ENCODE measurements around the gene GDF15.
A peak's percentile ranks its signal among the peaks of the same experiment; 100 is the strongest.
"Not testable (repeated sequence)": the region's sequence is repeated elsewhere in the genome, so short reads cannot be mapped to it uniquely, and the experiment has no call there.

Gene GDF15

GRCh38 chr19:18380843-18381242 lies 5.1 kb upstream of the GDF15 start:
- Histone ChIP-seq H3K4me3 (ENCODE audit: low read depth in 1 of 2, low read length in 2 of 2) (no peak overlapping the region), H3K27me3 (ENCODE audit: control insufficient read depth in 1 of 2, insufficient read depth in 2 of 2, low read length in 2 of 2) (no peaks in the 10 kb centered on the region), H3K4me1 (ENCODE audit: control insufficient read depth in 1 of 2, insufficient read depth in 2 of 2, low read length in 2 of 2) (peaks cover 17 to 22% of the 10 kb centered on the region in 2 donors), H3K36me3 (ENCODE audit: control insufficient read depth in 1 of 2, insufficient read depth in 2 of 2, low read length in 2 of 2) (no peaks in the 10 kb centered on the region), H3K9ac (ENCODE audit: low read depth in 1 of 2, low read length in 2 of 2) (peak overlapping the region in 1 of 2 donors; percentile 27), H3K27ac (ENCODE audit: low read depth, low read length) (no peak overlapping the region), H3K9me3 (ENCODE audit: control insufficient read depth in 1 of 2, low read length in 2 of 2) (no peaks in the 10 kb centered on the region)

- not testable (repeated sequence) for H3K27me3 ChIP-seq (ENCODE audit: control insufficient read depth in 1 of 2, insufficient read depth in 2 of 2, low read length in 2 of 2); H3K9ac ChIP-seq (ENCODE audit: low read depth in 1 of 2, low read length in 2 of 2); H3K36me3 ChIP-seq (ENCODE audit: control insufficient read depth in 1 of 2, insufficient read depth in 2 of 2, low read length in 2 of 2); H3K4me3 ChIP-seq (ENCODE audit: low read depth in 1 of 2, low read length in 2 of 2); H3K27ac ChIP-seq (ENCODE audit: low read depth, low read length); H3K9me3 ChIP-seq (ENCODE audit: control insufficient read depth in 1 of 2, low read length in 2 of 2)
- H3K4me1 ChIP-seq (ENCODE audit: control insufficient read depth in 1 of 2, insufficient read depth in 2 of 2, low read length in 2 of 2): peaks cover 27 to 41% of the 10 kb centered on the region in 2 donors
These were observed 2.3 kb upstream of the GDF15 start for GRCh38 chr19:18383622-18384021.

DNA sequence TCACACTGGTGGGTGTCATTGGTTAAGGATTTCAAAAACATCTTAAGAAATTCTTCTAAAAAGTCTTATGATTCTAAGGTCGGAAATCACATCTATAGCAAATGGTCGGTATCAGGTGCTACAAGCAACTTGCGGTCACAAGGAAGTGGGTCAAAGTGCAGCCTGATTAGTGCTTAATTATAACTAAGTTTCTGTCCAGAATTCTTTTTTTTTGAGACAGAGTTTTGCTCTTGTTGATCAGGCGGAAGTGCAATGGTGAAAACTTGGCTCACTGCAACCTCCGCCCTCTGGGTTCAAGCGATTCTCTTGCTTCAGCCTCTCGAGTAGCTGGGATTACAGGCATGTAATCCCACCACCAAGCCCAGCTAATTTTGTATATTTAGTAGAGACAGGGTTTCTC lies 1.2 kb upstream of the GDF15 start:
- Histone ChIP-seq H3K9ac (ENCODE audit: low read depth in 1 of 2, low read length in 2 of 2) (no peak overlapping the region), H3K27me3 (ENCODE audit: control insufficient read depth in 1 of 2, insufficient read depth in 2 of 2, low read length in 2 of 2) (no peaks in the 10 kb centered on the region), H3K27ac (ENCODE audit: low read depth, low read length) (peak overlapping the region; percentile 64), H3K36me3 (ENCODE audit: control insufficient read depth in 1 of 2, insufficient read depth in 2 of 2, low read length in 2 of 2) (peaks cover 0 to 3% of the 10 kb centered on the region in 2 donors), H3K4me3 (ENCODE audit: low read depth in 1 of 2, low read length in 2 of 2) (no peak overlapping the region), H3K9me3 (ENCODE audit: control insufficient read depth in 1 of 2, low read length in 2 of 2) (no peaks in the 10 kb centered on the region), H3K4me1 (ENCODE audit: control insufficient read depth in 1 of 2, insufficient read depth in 2 of 2, low read length in 2 of 2) (peaks cover 26 to 44% of the 10 kb centered on the region in 2 donors)

DNA sequence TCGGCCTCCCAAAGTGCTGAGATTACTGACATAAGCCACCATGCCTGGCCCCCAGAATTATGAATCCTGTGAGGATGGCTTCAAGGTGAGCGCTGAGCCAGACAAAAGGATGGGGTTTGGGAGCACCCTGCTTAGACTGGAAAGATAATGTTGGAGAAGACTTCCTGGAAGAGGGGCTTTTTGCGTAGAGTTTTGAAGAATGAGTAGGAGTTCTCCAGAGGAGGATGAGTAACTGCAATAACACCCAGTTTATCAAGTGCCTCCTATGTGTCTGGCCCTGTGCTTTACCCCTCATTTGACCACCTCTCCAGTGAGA lies 641 bp upstream of the GDF15 start:
- peak overlapping the region; percentile 64 for H3K27ac ChIP-seq (ENCODE audit: low read depth, low read length)
- no peaks in the 10 kb centered on the region for H3K27me3 ChIP-seq (ENCODE audit: control insufficient read depth in 1 of 2, insufficient read depth in 2 of 2, low read length in 2 of 2)
- peaks cover 0 to 5% of the 10 kb centered on the region in 2 donors for H3K36me3 ChIP-seq (ENCODE audit: control insufficient read depth in 1 of 2, insufficient read depth in 2 of 2, low read length in 2 of 2)
- no peak overlapping the region for H3K9ac ChIP-seq (ENCODE audit: low read depth in 1 of 2, low read length in 2 of 2)
- no peaks in the 10 kb centered on the region for H3K9me3 ChIP-seq (ENCODE audit: control insufficient read depth in 1 of 2, low read length in 2 of 2)
- peaks cover 21 to 39% of the 10 kb centered on the region in 2 donors for H3K4me1 ChIP-seq (ENCODE audit: control insufficient read depth in 1 of 2, insufficient read depth in 2 of 2, low read length in 2 of 2)
- H3K4me3 ChIP-seq (ENCODE audit: low read depth in 1 of 2, low read length in 2 of 2): peak overlapping the region in 1 of 2 donors; percentile 1

DNA sequence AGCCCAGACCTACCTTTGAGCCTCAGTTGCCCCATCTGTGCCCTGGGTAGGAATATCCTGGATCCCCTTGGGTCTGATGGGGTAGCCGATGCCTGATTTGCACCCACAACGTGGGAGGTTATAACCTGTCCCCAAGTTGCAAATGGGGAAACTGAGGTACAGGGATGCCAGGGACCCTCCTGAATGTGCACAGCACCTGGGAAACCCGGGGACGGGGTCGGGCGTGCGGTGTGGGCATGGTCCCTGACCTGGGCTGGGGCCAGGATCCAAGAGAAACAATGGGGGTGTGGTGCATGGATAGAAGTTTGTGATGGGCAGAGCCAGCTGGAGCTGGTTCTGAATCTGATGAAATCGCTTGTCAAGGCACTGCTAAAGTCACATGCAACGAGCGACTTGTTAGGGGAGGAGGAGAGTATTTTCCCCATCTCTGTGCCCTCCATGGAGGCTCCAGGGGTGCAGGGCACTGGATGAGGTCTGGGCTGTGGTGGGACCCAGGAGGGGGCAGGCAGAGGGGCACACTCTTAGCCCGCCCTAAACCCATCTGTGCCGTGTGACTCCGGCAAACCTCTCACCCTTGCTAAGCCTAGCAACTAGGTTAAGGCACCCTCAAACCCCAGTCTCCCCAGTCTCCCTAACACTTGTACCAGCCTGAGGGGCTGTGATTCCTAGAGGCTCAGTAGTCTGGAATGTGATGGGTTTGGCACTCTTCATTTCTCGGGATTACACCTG lies 749 bp downstream of the GDF15 start:
- no peaks in the 10 kb centered on the region for H3K27me3 ChIP-seq (ENCODE audit: control insufficient read depth in 1 of 2, insufficient read depth in 2 of 2, low read length in 2 of 2)
- H3K4me3 ChIP-seq (ENCODE audit: low read depth in 1 of 2, low read length in 2 of 2): peak overlapping the region; percentile 52 to 70
- H3K36me3 ChIP-seq (ENCODE audit: control insufficient read depth in 1 of 2, insufficient read depth in 2 of 2, low read length in 2 of 2): peaks cover 0 to 5% of the 10 kb centered on the region in 2 donors
- H3K9ac ChIP-seq (ENCODE audit: low read depth in 1 of 2, low read length in 2 of 2): peak overlapping the region; percentile 16 to 67
- no peaks in the 10 kb centered on the region for H3K9me3 ChIP-seq (ENCODE audit: control insufficient read depth in 1 of 2, low read length in 2 of 2)
- peaks cover 17 to 34% of the 10 kb centered on the region in 2 donors for H3K4me1 ChIP-seq (ENCODE audit: control insufficient read depth in 1 of 2, insufficient read depth in 2 of 2, low read length in 2 of 2)
- peak overlapping the region; percentile 64 for H3K27ac ChIP-seq (ENCODE audit: low read depth, low read length)

- peaks cover 17 to 45% of the 10 kb centered on the region in 2 donors for H3K4me1 ChIP-seq (ENCODE audit: control insufficient read depth in 1 of 2, insufficient read depth in 2 of 2, low read length in 2 of 2)
- H3K9ac ChIP-seq (ENCODE audit: low read depth in 1 of 2, low read length in 2 of 2): peak overlapping the region; percentile 42 to 70
- H3K27me3 ChIP-seq (ENCODE audit: control insufficient read depth in 1 of 2, insufficient read depth in 2 of 2, low read length in 2 of 2): no peaks in the 10 kb centered on the region
- peak overlapping the region; percentile 51 to 55 for H3K4me3 ChIP-seq (ENCODE audit: low read depth in 1 of 2, low read length in 2 of 2)
- H3K36me3 ChIP-seq (ENCODE audit: control insufficient read depth in 1 of 2, insufficient read depth in 2 of 2, low read length in 2 of 2): peaks cover 0 to 5% of the 10 kb centered on the region in 2 donors
- no peaks in the 10 kb centered on the region for H3K9me3 ChIP-seq (ENCODE audit: control insufficient read depth in 1 of 2, low read length in 2 of 2)
- peak overlapping the region; percentile 51 for H3K27ac ChIP-seq (ENCODE audit: low read depth, low read length)
These were observed 2.4 kb downstream of the GDF15 start for GRCh38 chr19:18388100-18388959.

DNA sequence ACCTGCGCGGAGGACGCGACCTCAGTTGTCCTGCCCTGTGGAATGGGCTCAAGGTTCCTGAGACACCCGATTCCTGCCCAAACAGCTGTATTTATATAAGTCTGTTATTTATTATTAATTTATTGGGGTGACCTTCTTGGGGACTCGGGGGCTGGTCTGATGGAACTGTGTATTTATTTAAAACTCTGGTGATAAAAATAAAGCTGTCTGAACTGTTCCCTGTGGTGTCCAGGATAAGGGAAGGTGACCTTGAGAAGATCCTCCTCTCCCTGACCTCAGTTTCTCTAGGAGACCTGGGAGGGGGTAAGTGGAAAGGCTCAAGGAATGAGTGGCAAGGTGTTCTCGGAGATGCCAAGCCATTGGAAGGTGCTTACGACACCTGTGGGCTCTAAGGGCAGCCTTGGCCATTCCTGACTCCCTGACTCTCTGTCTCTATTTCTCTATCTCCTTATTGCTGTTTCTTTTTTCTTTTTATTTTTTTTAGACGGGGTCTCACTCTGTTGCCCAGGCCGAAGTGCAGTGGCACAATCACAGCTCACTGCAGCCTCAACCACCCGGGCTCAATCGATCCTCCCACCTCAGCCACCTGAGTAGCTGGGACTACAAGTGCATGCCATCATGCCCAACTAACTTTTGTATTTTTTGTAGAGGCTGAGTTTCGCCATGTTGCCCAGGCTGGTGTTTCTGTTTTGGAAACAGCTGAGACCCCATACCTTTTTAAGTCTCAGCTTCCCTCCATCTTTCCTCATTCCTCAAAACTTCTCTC lies 3.2 kb downstream of the GDF15 start:
- Histone ChIP-seq H3K27me3 (ENCODE audit: control insufficient read depth in 1 of 2, insufficient read depth in 2 of 2, low read length in 2 of 2) (no peaks in the 10 kb centered on the region), H3K4me3 (ENCODE audit: low read depth in 1 of 2, low read length in 2 of 2) (peak overlapping the region in 1 of 2 donors; percentile 51), H3K9me3 (ENCODE audit: control insufficient read depth in 1 of 2, low read length in 2 of 2) (no peaks in the 10 kb centered on the region), H3K9ac (ENCODE audit: low read depth in 1 of 2, low read length in 2 of 2) (peak overlapping the region in 1 of 2 donors; percentile 70), H3K27ac (ENCODE audit: low read depth, low read length) (no peak overlapping the region), H3K36me3 (ENCODE audit: control insufficient read depth in 1 of 2, insufficient read depth in 2 of 2, low read length in 2 of 2) (peaks cover 0 to 5% of the 10 kb centered on the region in 2 donors), H3K4me1 (ENCODE audit: control insufficient read depth in 1 of 2, insufficient read depth in 2 of 2, low read length in 2 of 2) (peaks cover 17 to 45% of the 10 kb centered on the region in 2 donors)

- Histone ChIP-seq H3K4me1 (ENCODE audit: control insufficient read depth in 1 of 2, insufficient read depth in 2 of 2, low read length in 2 of 2) (peaks cover 17 to 42% of the 10 kb centered on the region in 2 donors), H3K9ac (ENCODE audit: low read depth in 1 of 2, low read length in 2 of 2) (no peak overlapping the region), H3K4me3 (ENCODE audit: low read depth in 1 of 2, low read length in 2 of 2) (no peak overlapping the region), H3K9me3 (ENCODE audit: control insufficient read depth in 1 of 2, low read length in 2 of 2) (no peaks in the 10 kb centered on the region), H3K27ac (ENCODE audit: low read depth, low read length) (no peak overlapping the region), H3K27me3 (ENCODE audit: control insufficient read depth in 1 of 2, insufficient read depth in 2 of 2, low read length in 2 of 2) (no peaks in the 10 kb centered on the region), H3K36me3 (ENCODE audit: control insufficient read depth in 1 of 2, insufficient read depth in 2 of 2, low read length in 2 of 2) (peaks cover 0 to 5% of the 10 kb centered on the region in 2 donors)
These were observed 3.7 kb downstream of the GDF15 start for GRCh38 chr19:18389726-18390064.

DNA sequence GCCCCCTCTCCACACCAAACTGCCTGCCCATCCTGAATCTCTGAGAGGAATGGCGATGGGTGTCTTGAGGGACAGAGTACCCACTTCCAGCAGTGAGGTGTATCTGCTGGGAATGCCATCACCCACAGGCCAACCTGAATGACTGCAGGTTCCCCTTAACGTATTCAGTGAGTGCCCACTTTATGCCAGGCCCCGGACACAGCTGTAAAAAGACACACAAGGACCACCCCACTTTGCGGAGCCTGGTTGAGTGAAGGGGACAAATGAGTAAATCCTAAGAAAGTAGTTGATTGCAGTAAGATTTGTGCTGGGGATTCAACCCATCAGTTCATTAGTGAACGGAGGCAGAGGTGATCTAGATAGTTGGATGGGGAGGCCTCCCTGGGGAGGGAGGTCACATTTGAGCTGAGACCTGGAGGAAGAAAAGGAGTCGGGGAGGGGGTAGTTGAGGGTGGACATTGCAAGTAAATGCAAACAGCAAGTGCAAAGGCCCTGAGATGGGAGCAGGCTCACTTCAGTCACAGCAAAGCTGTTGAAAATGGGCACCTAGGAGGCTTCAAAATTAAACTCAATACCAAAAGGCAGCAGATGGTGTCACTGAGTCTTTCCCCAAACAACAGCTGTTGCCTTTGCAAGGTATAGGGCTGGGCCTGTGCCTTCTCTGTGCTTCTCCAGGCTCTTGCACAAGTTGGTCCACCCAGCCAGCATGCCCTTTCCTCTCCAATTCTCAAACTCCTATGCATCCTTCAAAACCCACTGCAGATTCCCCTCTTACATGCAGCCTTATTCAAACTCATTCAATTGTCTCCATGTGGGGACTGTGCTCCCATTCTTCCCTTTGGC lies 4.3 kb downstream of the GDF15 start:
- Histone ChIP-seq H3K4me1 (ENCODE audit: control insufficient read depth in 1 of 2, insufficient read depth in 2 of 2, low read length in 2 of 2) (peaks cover 15 to 38% of the 10 kb centered on the region in 2 donors), H3K4me3 (ENCODE audit: low read depth in 1 of 2, low read length in 2 of 2) (no peak overlapping the region), H3K27ac (ENCODE audit: low read depth, low read length) (no peak overlapping the region), H3K9me3 (ENCODE audit: control insufficient read depth in 1 of 2, low read length in 2 of 2) (no peaks in the 10 kb centered on the region), H3K36me3 (ENCODE audit: control insufficient read depth in 1 of 2, insufficient read depth in 2 of 2, low read length in 2 of 2) (peaks cover 0 to 5% of the 10 kb centered on the region in 2 donors), H3K9ac (ENCODE audit: low read depth in 1 of 2, low read length in 2 of 2) (no peak overlapping the region), H3K27me3 (ENCODE audit: control insufficient read depth in 1 of 2, insufficient read depth in 2 of 2, low read length in 2 of 2) (no peaks in the 10 kb centered on the region)

Data from duodenal mucosa (tissue), 2 donors.